CD14-positive monocyte (primary cell): Measurements from ENCODE around the gene XIST. TPM values are rescaled to one million over a fixed set of nuclear protein-coding genes. Genes with fewer than 3 reads are reported as not detected.

ENCODE experiments used
- DNase-seq, 3 donors: peaks; one replicate each; pipeline ENCODE4 v3.0.0-alpha.2; 2011 to 2022
- H2AFZ ChIP-seq: 2 replicates; pipeline ENCODE4 v1.6.0; 2012; ENCODE audit warnings: mild to moderate bottlenecking, low read depth, low read length, inconsistent platforms; ENCODE audit not compliant: insufficient read depth, poor library complexity, severe bottlenecking
- H3K27ac ChIP-seq, 2 donors: 1 replicate in 1 of 2; 2 replicates in 1 of 2; pipeline ENCODE4 v1.5.1; 2012 to 2013; ENCODE audit warnings: low read length in 2 of 2, control low read depth in 1 of 2, inconsistent platforms in 1 of 2, low read depth in 1 of 2, mild to moderate bottlenecking in 1 of 2
- H3K27me3 ChIP-seq, 2 donors: one replicate each; pipeline versions ENCODE4 v1.6.0 to v1.6.1; 2011 to 2013; ENCODE audit warnings: low read length in 2 of 2; ENCODE audit not compliant: control insufficient read depth in 2 of 2, insufficient read depth in 2 of 2
- H3K36me3 ChIP-seq, 2 donors: replicated peaks in 1 of 2; 1 replicate in 1 of 2; 2 replicates in 1 of 2; pipeline versions ENCODE4 v1.5.1 to v1.6.1; 2012 to 2013; ENCODE audit warnings: low read length in 2 of 2, control low read depth in 1 of 2, inconsistent platforms in 1 of 2, mild to moderate bottlenecking in 1 of 2; ENCODE audit not compliant: insufficient read depth in 2 of 2, control insufficient read depth in 1 of 2
- H3K4me1 ChIP-seq, 2 donors: 1 replicate in 1 of 2; 2 replicates in 1 of 2; pipeline versions ENCODE4 v1.5.1 to v1.6.1; 2012 to 2013; ENCODE audit warnings: low read length in 2 of 2, control low read depth in 1 of 2, inconsistent platforms in 1 of 2, mild to moderate bottlenecking in 1 of 2, moderate library complexity in 1 of 2; ENCODE audit not compliant: insufficient read depth in 2 of 2, control insufficient read depth in 1 of 2
- H3K4me2 ChIP-seq: replicated peaks from 2 replicates; pipeline ENCODE3; 2012; ENCODE audit warnings: low read length, moderate library complexity, mild to moderate bottlenecking; ENCODE audit not compliant: poor library complexity, severe bottlenecking; ENCODE audit errors: extremely low read depth
- H3K4me3 ChIP-seq, 3 experiments: fragments of 200-600 bp in 1 of 3; sonication (generic) in 1 of 3; replicated peaks in 1 of 3; 1 replicate in 2 of 3; 2 replicates in 1 of 3; pipeline ENCODE4 v1.5.1; 2011 to 2013; ENCODE audit warnings: low read length in 3 of 3, mild to moderate bottlenecking in 3 of 3, control low read depth in 2 of 3, low read depth in 2 of 3, inconsistent platforms in 1 of 3, moderate library complexity in 1 of 3
- H3K79me2 ChIP-seq: 2 replicates; pipeline ENCODE4 v1.6.0; 2012; ENCODE audit warnings: mild to moderate bottlenecking, control low read depth, inconsistent platforms, low read length, moderate library complexity; ENCODE audit not compliant: insufficient read depth
- H3K9ac ChIP-seq: 2 replicates; pipeline ENCODE4 v1.6.0; 2017; ENCODE audit warnings: low read length, mild to moderate bottlenecking; ENCODE audit not compliant: insufficient read depth, poor library complexity, severe bottlenecking
- H3K9me3 ChIP-seq, 2 donors: replicated peaks in 1 of 2; 1 replicate in 1 of 2; 2 replicates in 1 of 2; pipeline versions ENCODE4 v1.5.1 to v1.6.1; 2012 to 2013; ENCODE audit warnings: low read length in 2 of 2, control low read depth in 1 of 2; ENCODE audit not compliant: control insufficient read depth in 1 of 2, insufficient read depth in 1 of 2
- H4K20me1 ChIP-seq: 2 replicates; pipeline ENCODE4 v1.6.0; 2012; ENCODE audit warnings: mild to moderate bottlenecking, low read length, control low read depth, moderate library complexity; ENCODE audit not compliant: insufficient read depth
- H3K27ac Mint-ChIP-seq, 7 donors: one replicate each; pipeline ENCODE4 v1.8.0; 2020; ENCODE audit warnings: mild to moderate bottlenecking in 7 of 7, mixed read lengths in 7 of 7, moderate library complexity in 6 of 7, inconsistent platforms in 2 of 7
- H3K27me3 Mint-ChIP-seq, 3 donors: one replicate each; pipeline ENCODE4 v1.8.0; 2021 to 2022; ENCODE audit warnings: low read depth in 3 of 3, mild to moderate bottlenecking in 3 of 3, mixed read lengths in 3 of 3, moderate library complexity in 3 of 3, inconsistent platforms in 1 of 3
- H3K36me3 Mint-ChIP-seq, 2 donors: one replicate each; pipeline ENCODE4 v1.8.0; 2020; ENCODE audit warnings: mixed read lengths in 2 of 2, inconsistent platforms in 1 of 2, mild to moderate bottlenecking in 1 of 2
- H3K4me1 Mint-ChIP-seq: one replicate; pipeline ENCODE4 v1.8.0; 2020; ENCODE audit warnings: mild to moderate bottlenecking, mixed read lengths
- H3K4me3 Mint-ChIP-seq, 2 donors: one replicate each; pipeline ENCODE4 v1.8.0; 2020; ENCODE audit warnings: mild to moderate bottlenecking in 2 of 2, mixed read lengths in 2 of 2, moderate library complexity in 1 of 2
- H3K9me3 Mint-ChIP-seq, 7 donors: one replicate each; pipeline ENCODE4 v1.8.0; 2020 to 2022; ENCODE audit warnings: mixed read lengths in 7 of 7, mild to moderate bottlenecking in 6 of 7, moderate library complexity in 6 of 7, inconsistent platforms in 2 of 7
- WGBS: methylation state at CpG from one replicate; pipeline ENCODE4 v1.1.5; 2013; ENCODE audit warnings: missing lambda C conversion rate; ENCODE audit not compliant: insufficient coverage; 5-methylcytosine and 5-hydroxymethylcytosine counted together
- intact Hi-C, 2 donors: fragments of 100-400 bp; cut with micrococcal nuclease; formaldehyde crosslinking; loops; one replicate each; pipeline versions ENCODE4 v1.15.0 to v1.15.1; 2023
- polyA plus RNA-seq, 3 donors: library from polyadenylated mRNA; depleted of rRNA in 1 of 3; unstranded in 2 of 3; stranded (reverse) in 1 of 3; fragments of 300-500 nt in 2 of 3; fragments of >200 nt in 1 of 3; fragmentation: Illumina TruSeq in 2 of 3; gene quantifications; 1 replicate in 2 of 3; 2 replicates in 1 of 3; pipeline ENCODE4 v1.2.3, GENCODE V29; 2012 to 2021
- TF ChIP-seq, protein P1 (sequence below): fragments of 200-600 bp; IDR thresholded peaks from one replicate; pipeline ENCODE4 v1.8.0; 2022; ENCODE audit warnings: antibody characterized with exemption, mild to moderate bottlenecking

Gene XIST
- polyA plus RNA-seq, 3 donors, result 2.2 to 192 (median 3.8) TPM

DNA sequence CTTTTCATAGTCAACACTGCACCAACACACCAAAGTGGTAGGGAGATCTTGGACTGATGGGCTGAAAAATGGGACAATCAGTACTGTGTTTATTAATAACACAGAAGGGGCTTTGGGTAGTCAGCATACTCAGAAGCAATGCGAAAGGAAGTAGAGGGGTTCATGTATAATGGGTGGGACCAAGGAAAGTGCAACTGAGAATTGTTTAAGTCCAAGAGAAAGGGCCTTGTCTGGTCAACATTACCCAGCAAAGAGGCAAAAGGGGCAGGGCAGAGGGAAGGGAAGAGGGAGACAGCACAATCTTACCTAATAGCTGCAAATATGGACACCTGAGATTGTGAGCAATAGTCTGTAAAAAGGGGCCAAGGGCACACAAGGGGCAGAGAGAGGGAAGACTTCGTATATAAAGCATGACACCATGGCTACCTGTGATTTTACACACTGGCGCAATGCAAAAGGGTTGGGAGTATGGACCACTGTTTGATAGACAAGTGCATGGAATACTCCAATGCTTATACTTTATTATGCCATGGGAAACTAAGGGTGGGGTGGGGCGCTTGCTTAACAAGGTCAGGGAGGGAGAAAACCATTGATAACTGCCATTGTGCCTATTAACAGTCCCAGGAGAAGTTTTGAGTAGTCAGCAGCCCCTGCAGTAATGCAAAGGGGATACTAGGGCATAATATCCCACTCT is 9.8 kb downstream of the XIST start:
- Mint-ChIP-seq H3K36me3 (peaks cover 0 to 13% of the 10 kb centered on the region in 2 donors), H3K9me3 (no peaks in the 10 kb centered on the region), H3K4me3 (no peak overlapping the region), H3K27ac (no peak overlapping the region), H3K4me1 (peaks cover 6% of the 10 kb centered on the region), H3K27me3 (peaks cover 0 to 3% (median 2%) of the 10 kb centered on the region in 3 donors)
- peaks cover 100% of the 10 kb centered on the region for H3K79me2 ChIP-seq
- H4K20me1 ChIP-seq, result peaks cover 99% of the 10 kb centered on the region
- H3K9me3 ChIP-seq, result no peaks in the 10 kb centered on the region
- no CpG with 5 or more reads among the region's 4 CpGs for WGBS
- no peak for DNase-seq
- H3K4me3 ChIP-seq, result no peak overlapping the region
- no peak overlapping the region for H3K27ac ChIP-seq
- H3K27me3 ChIP-seq, result no peaks in the 10 kb centered on the region
- H3K9ac ChIP-seq, result no peak overlapping the region
- H3K36me3 ChIP-seq, result peaks cover 0 to 23% of the 10 kb centered on the region in 2 donors
- H3K4me2 ChIP-seq, result no peak overlapping the region
- H2AFZ ChIP-seq, result no peak overlapping the region
- TF ChIP-seq, protein P1, sequence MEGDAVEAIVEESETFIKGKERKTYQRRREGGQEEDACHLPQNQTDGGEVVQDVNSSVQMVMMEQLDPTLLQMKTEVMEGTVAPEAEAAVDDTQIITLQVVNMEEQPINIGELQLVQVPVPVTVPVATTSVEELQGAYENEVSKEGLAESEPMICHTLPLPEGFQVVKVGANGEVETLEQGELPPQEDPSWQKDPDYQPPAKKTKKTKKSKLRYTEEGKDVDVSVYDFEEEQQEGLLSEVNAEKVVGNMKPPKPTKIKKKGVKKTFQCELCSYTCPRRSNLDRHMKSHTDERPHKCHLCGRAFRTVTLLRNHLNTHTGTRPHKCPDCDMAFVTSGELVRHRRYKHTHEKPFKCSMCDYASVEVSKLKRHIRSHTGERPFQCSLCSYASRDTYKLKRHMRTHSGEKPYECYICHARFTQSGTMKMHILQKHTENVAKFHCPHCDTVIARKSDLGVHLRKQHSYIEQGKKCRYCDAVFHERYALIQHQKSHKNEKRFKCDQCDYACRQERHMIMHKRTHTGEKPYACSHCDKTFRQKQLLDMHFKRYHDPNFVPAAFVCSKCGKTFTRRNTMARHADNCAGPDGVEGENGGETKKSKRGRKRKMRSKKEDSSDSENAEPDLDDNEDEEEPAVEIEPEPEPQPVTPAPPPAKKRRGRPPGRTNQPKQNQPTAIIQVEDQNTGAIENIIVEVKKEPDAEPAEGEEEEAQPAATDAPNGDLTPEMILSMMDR, result no peak
- H3K4me1 ChIP-seq, result peaks cover 0 to 4% of the 10 kb centered on the region in 2 donors
- intact Hi-C loops, result no loop called here

DNA sequence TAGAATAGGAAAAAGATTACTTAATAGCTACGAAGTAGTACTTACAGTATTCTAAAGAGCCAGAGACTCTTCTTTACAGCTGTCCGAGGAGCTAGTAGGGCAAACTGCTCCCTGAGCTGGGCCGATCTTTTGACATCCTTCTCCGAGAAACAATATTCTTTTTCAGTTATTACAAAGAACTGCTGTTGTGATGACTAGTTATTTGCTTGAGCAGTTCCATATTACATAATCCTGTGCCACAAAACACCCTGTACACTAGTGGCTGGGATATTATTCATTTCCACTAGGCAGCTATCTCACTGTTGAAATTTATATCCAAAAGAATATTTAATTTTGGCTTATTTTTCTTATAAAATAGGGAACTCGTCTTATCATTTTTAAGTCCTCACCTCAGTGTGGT is 11.2 kb downstream of the XIST start:
- no peak overlapping the region for H3K4me3 Mint-ChIP-seq

More for the DNA sequence above, 11.2 kb downstream of the XIST start:
- peaks cover 100% of the 10 kb centered on the region for H3K79me2 ChIP-seq
- H4K20me1 ChIP-seq, result peaks cover 100% of the 10 kb centered on the region
- intact Hi-C loops, result no loop called here
- no peaks in the 10 kb centered on the region for H3K27me3 ChIP-seq
- peaks cover 0 to 19% of the 10 kb centered on the region in 2 donors for H3K36me3 Mint-ChIP-seq
- H3K4me3 ChIP-seq, result no peak overlapping the region
- H3K27me3 Mint-ChIP-seq, result peaks cover 0 to 3% (median 2%) of the 10 kb centered on the region in 3 donors
- peaks cover 6% of the 10 kb centered on the region for H3K4me1 Mint-ChIP-seq
- no peak overlapping the region for H3K9ac ChIP-seq
- TF ChIP-seq, protein P1, result no peak
- no peak overlapping the region for H3K27ac ChIP-seq
- no peak overlapping the region for H3K27ac Mint-ChIP-seq
- no CpG with 5 or more reads among the region's 5 CpGs for WGBS
- no peaks in the 10 kb centered on the region for H3K9me3 Mint-ChIP-seq
- H2AFZ ChIP-seq, result no peak overlapping the region
- no peak overlapping the region for H3K4me2 ChIP-seq
- DNase-seq, result no peak
- H3K9me3 ChIP-seq, result no peaks in the 10 kb centered on the region
- peaks cover 0 to 30% of the 10 kb centered on the region in 2 donors for H3K36me3 ChIP-seq
- H3K4me1 ChIP-seq, result peaks cover 0 to 4% of the 10 kb centered on the region in 2 donors
